ENCODE results near the gene POU4F2. TPM values are rescaled to one million over a fixed set of nuclear protein-coding genes. Genes with fewer than 3 reads are reported as not detected.

Gene POU4F2, protein sequence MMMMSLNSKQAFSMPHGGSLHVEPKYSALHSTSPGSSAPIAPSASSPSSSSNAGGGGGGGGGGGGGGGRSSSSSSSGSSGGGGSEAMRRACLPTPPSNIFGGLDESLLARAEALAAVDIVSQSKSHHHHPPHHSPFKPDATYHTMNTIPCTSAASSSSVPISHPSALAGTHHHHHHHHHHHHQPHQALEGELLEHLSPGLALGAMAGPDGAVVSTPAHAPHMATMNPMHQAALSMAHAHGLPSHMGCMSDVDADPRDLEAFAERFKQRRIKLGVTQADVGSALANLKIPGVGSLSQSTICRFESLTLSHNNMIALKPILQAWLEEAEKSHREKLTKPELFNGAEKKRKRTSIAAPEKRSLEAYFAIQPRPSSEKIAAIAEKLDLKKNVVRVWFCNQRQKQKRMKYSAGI
- not detected in 2 replicates for total RNA-seq

DNA sequence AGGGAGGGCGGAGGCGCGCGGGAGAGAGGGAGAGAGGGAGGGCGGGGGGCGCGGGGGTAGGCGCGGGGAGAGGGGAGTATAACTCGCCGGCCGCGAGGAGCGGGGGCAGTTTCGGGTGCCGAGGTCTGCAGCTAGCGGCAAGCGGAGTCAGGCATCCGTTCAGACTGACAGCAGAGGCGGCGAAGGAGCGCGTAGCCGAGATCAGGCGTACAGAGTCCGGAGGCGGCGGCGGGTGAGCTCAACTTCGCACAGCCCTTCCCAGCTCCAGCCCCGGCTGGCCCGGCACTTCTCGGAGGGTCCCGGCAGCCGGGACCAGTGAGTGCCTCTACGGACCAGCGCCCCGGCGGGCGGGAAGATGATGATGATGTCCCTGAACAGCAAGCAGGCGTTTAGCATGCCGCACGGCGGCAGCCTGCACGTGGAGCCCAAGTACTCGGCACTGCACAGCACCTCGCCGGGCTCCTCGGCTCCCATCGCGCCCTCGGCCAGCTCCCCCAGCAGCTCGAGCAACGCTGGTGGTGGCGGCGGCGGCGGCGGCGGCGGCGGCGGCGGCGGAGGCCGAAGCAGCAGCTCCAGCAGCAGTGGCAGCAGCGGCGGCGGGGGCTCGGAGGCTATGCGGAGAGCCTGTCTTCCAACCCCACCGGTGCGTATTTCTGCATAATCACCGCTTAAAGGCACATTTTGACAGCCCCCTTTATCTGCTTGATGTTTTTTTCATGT, at the start of gene POU4F2:
Gene POU4F2, plus strand, starts transcription at position 108 of the 720 bp plus-strand sequence. Its CDS starts 248 bp downstream, at position 356.

Other genes with a start within 250 kb of the POU4F2 start
- gene SLC10A7, start 117.0 kb upstream of the POU4F2 start, total RNA-seq = 7.6 and 11.2 TPM in 2 replicates

Measured in smooth muscle cell of trachea (primary cell).